Ascending aorta (tissue), 2 donors: ENCODE measurements around the gene MEMO1. TPM values are rescaled to one million over a fixed set of nuclear protein-coding genes. Genes with fewer than 3 reads are reported as not detected.

Source experiments
- DNase-seq, 2 donors: peaks; one replicate each; pipeline ENCODE4 v3.0.0-alpha.2; 2019; ENCODE audit warnings: low spot score in 2 of 2
- H3K27ac ChIP-seq, 2 donors: fragments of 200-600 bp; sonication (generic); one replicate each; pipeline ENCODE4 v1.5.1; 2016 to 2017; ENCODE audit warnings: mild to moderate bottlenecking in 1 of 2
- H3K27me3 ChIP-seq: fragments of 200-600 bp; sonication (generic); one replicate; pipeline ENCODE4 v1.5.1; 2017
- H3K36me3 ChIP-seq, 2 donors: fragments of 200-600 bp; sonication (generic); one replicate each; pipeline ENCODE4 v1.5.1; 2016
- H3K4me1 ChIP-seq, 2 donors: fragments of 200-600 bp; sonication (generic); one replicate each; pipeline ENCODE4 v1.5.1; 2016 to 2017; ENCODE audit warnings: mild to moderate bottlenecking in 1 of 2
- H3K4me3 ChIP-seq, 2 donors: fragments of 200-600 bp; sonication (generic); one replicate each; pipeline ENCODE4 v1.5.1; 2016 to 2017; ENCODE audit warnings: mild to moderate bottlenecking in 1 of 2
- H3K9me3 ChIP-seq, 2 donors: fragments of 200-600 bp; sonication (generic); one replicate each; pipeline ENCODE4 v1.5.1; 2016
- CTCF ChIP-seq, 3 experiments: fragments of 200-600 bp in 2 of 3; fragments of 450-650 bp in 1 of 3; sonication (generic) in 2 of 3; IDR thresholded peaks; one replicate each; pipeline ENCODE4 v1.5.1; 2016 to 2019; ENCODE audit warnings: antibody characterized with exemption in 3 of 3, mild to moderate bottlenecking in 1 of 3, moderate library complexity in 1 of 3
- intact Hi-C: fragments of 100-400 bp; cut with DNase I; formaldehyde crosslinking; loops from one replicate; pipeline ENCODE4 v1.15.1; 2023
- total RNA-seq: library from RNA; depleted of rRNA; stranded (reverse); fragments of >200 nt; gene quantifications from one replicate; pipeline ENCODE4 v1.1.0, GENCODE V29; 2016

Gene MEMO1
- total RNA-seq, 1 donor from 2014 or later = 4.6 TPM

DNA sequence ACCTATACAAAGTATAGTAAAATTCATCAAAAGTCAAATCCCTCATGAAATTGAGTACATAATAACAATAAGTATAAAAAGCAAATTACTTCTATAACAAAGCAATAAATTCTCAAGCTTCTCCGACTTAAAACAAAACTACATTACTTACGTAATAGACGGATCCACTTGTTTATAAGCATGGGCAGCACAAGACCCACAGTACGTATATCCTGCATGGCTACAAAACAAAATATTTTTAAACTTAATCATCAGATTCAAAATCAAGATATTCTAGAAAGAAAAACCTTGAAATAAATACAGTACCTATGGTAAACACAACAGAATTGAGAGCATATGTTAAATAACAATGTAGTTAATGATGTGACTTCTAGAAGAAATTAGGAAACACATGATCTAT, 78.9 kb downstream of the MEMO1 start:
- Histone ChIP-seq H3K27ac (no peak overlapping the region), H3K27me3 (no peaks in the 10 kb centered on the region), H3K9me3 (no peaks in the 10 kb centered on the region), H3K36me3 (no peaks in the 10 kb centered on the region), H3K4me3 (no peak overlapping the region), H3K4me1 (no peaks in the 10 kb centered on the region)
- DNase-seq = no peak
- TF ChIP-seq CTCF (IDR thresholded peaks at IDR 0.05) = no peak
- intact Hi-C loops = no loop called here

GRCh38 chr2:31925517-31925916, 85.3 kb downstream of the MEMO1 start:
- intact Hi-C loops = no loop called here
- TF ChIP-seq CTCF (IDR thresholded peaks at IDR 0.05) = no peak
- H3K9me3 ChIP-seq = no peaks in the 10 kb centered on the region
- DNase-seq = no peak
- H3K4me3 ChIP-seq = no peak overlapping the region
- no peaks in the 10 kb centered on the region for H3K36me3 ChIP-seq
- no peaks in the 10 kb centered on the region for H3K27me3 ChIP-seq
- no peak overlapping the region for H3K27ac ChIP-seq
- no peaks in the 10 kb centered on the region for H3K4me1 ChIP-seq

GRCh38 chr2:31923662-31924061, 87.1 kb downstream of the MEMO1 start:
- H3K4me3 ChIP-seq = no peak overlapping the region
- intact Hi-C loops = no loop called here

GRCh38 chr2:31922542-31923408, 88.0 kb downstream of the MEMO1 start:
- Histone ChIP-seq H3K9me3 (no peaks in the 10 kb centered on the region), H3K27me3 (no peaks in the 10 kb centered on the region), H3K27ac (no peak overlapping the region), H3K36me3 (peaks cover 0 to 4% of the 10 kb centered on the region in 2 donors), H3K4me1 (no peaks in the 10 kb centered on the region), H3K4me3 (no peak overlapping the region)
- TF ChIP-seq CTCF (IDR thresholded peaks at IDR 0.05) = no peak
- intact Hi-C loops = no loop called here
- no peak for DNase-seq

More at GRCh38 chr2:31923662-31924061, 87.1 kb downstream of the MEMO1 start:
- DNase-seq = no peak
- Histone ChIP-seq H3K27ac (no peak overlapping the region), H3K27me3 (no peaks in the 10 kb centered on the region), H3K36me3 (peaks cover 0 to 4% of the 10 kb centered on the region in 2 donors), H3K9me3 (no peaks in the 10 kb centered on the region), H3K4me1 (no peaks in the 10 kb centered on the region)
- TF ChIP-seq CTCF (IDR thresholded peaks at IDR 0.05) = no peak

- TF ChIP-seq CTCF (IDR thresholded peaks at IDR 0.05) = no peak
- no peak for DNase-seq
- Histone ChIP-seq H3K9me3 (no peaks in the 10 kb centered on the region), H3K4me3 (no peak overlapping the region), H3K27ac (no peak overlapping the region), H3K27me3 (no peaks in the 10 kb centered on the region), H3K4me1 (no peaks in the 10 kb centered on the region), H3K36me3 (peaks cover 0 to 4% of the 10 kb centered on the region in 2 donors)
- intact Hi-C loops = no loop called here
Measured at GRCh38 chr2:31920962-31921361, 89.8 kb downstream of the MEMO1 start.
